ENCODE results near the gene USP17L17.
"Not testable (repeated sequence)": the region's sequence is repeated elsewhere in the genome, so short reads cannot be mapped to it uniquely, and the experiment has no call there.

Gene USP17L17, protein sequence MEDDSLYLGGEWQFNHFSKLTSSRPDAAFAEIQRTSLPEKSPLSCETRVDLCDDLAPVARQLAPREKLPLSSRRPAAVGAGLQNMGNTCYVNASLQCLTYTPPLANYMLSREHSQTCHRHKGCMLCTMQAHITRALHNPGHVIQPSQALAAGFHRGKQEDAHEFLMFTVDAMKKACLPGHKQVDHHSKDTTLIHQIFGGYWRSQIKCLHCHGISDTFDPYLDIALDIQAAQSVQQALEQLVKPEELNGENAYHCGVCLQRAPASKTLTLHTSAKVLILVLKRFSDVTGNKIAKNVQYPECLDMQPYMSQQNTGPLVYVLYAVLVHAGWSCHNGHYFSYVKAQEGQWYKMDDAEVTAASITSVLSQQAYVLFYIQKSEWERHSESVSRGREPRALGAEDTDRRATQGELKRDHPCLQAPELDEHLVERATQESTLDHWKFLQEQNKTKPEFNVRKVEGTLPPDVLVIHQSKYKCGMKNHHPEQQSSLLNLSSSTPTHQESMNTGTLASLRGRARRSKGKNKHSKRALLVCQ

DNA sequence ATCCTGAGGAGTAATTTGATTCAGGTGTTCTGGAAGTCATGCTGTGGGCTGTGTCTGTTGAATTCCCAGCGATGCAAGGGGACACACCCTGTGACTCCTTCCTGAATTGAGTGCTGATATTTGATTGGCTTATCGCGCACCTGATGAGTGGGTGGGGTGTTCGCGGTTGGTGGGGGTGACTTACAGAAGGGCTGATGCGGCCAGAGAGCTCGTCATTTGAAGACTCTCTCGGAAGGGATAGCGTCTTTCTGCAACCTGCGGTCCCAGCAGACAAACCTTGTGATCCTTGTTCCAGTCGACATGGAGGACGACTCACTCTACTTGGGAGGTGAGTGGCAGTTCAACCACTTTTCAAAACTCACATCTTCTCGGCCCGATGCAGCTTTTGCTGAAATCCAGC is at the start of gene USP17L17:
USP17L17 (plus strand) TSS at position 301 of the 400 bp plus-strand sequence; CDS start at position 301, 0 bp downstream.
- DNase-seq = not testable (repeated sequence)

DNA sequence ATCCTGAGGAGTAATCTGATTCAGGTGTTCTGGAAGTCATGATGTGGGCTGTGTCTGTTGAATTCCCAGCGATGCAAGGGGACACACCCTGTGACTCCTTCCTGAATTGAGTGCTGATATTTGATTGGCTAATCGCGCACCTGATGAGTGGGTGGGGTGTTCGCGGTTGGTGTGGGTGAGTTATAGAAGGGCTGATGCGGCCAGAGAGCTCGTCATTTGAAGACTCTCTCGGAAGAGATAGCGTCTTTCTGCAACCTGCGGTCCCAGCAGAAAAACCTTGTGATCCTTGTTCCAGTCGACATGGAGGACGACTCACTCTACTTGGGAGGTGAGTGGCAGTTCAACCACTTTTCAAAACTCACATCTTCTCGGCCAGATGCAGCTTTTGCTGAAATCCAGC is 33.3 kb upstream of the USP17L17 start, which contains the start of gene USP17L10:
USP17L10 (plus strand) TSS at position 301 of the 400 bp plus-strand sequence; CDS start at position 301, 0 bp downstream.
- DNase-seq = not testable (repeated sequence)

DNA sequence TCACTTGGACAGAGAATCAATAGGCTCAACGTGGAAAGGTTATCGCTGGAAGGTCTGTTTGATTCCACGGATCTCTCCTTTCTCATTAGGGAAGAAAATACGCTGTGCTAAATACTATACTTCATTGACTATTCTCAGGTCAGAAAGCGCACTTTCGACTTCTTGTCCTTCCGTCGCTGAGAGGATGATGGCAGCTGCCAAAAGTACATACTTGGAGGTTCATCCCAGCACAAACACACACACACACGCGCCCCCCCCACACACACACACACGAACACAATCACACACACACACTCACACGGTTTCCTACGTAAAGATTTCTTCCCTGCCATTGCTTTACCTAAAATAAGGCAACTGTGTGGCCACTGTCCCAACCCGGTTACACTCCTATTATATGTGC is 29.0 kb upstream of the USP17L17 start:
- DNase-seq = not testable (repeated sequence)

GRCh38 chr4:9215105-9215504 is 28.6 kb upstream of the USP17L17 start, which contains the start of gene USP17L11:
Gene USP17L11, plus strand, starts transcription at chr4:9215405. Its CDS starts 0 bp downstream, at chr4:9215405.
- DNase-seq = not testable (repeated sequence)

- not testable (repeated sequence) for DNase-seq
Observed at GRCh38 chr4:9219852-9220251, 23.8 kb upstream of the USP17L17 start, which contains the start of gene USP17L12. Gene USP17L12, plus strand, starts transcription at chr4:9220152. Its CDS starts 0 bp downstream, at chr4:9220152.

GRCh38 chr4:9224596-9224995 is 19.1 kb upstream of the USP17L17 start, which contains the start of gene USP17L13:
Gene USP17L13, plus strand, starts transcription at chr4:9224896. Its CDS starts 0 bp downstream, at chr4:9224896.
- DNase-seq = not testable (repeated sequence)

DNA sequence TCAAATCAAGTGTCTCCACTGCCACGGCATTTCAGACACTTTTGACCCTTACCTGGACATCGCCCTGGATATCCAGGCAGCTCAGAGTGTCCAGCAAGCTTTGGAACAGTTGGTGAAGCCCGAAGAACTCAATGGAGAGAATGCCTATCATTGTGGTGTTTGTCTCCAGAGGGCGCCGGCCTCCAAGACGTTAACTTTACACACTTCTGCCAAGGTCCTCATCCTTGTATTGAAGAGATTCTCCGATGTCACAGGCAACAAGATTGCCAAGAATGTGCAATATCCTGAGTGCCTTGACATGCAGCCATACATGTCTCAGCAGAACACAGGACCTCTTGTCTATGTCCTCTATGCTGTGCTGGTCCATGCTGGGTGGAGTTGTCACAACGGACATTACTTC is 13.4 kb upstream of the USP17L17 start:
- not testable (repeated sequence) for DNase-seq

GRCh38 chr4:9234085-9234484 is 9.6 kb upstream of the USP17L17 start, which contains the start of gene USP17L15:
Gene USP17L15, plus strand, starts transcription at chr4:9234385. Its CDS starts 0 bp downstream, at chr4:9234385.
- not testable (repeated sequence) for DNase-seq

- DNase-seq = not testable (repeated sequence)
Observed at GRCh38 chr4:9238461-9238860, 5.2 kb upstream of the USP17L17 start.

DNA sequence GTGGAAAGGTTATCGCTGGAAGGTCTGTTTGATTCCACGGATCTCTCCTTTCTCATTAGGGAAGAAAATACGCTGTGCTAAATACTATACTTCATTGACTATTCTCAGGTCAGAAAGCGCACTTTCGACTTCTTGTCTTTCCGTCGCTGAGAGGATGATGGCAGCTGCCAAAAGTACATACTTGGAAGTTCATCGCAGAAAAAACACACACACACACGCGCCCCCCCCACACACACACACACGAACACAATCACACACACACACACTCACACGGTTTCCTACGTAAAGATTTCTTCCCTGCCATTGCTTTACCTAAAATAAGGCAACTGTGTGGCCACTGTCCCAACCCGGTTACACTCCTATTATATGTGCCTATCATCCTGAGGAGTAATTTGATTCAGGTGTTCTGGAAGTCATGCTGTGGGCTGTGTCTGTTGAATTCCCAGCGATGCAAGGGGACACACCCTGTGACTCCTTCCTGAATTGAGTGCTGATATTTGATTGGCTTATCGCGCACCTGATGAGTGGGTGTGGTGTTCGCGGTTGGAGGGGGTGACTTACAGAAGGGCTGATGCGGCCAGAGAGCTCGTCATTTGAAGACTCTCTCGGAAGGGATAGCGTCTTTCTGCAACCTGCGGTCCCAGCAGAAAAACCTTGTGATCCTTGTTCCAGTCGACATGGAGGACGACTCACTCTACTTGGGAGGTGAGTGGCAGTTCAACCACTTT is 4.4 kb downstream of the USP17L17 start, which contains the start of gene USP17L18:
USP17L18 (plus strand) TSS at position 678 of the 728 bp plus-strand sequence; CDS start at position 678, 0 bp downstream.
- DNase-seq = not testable (repeated sequence)

GRCh38 chr4:9253078-9253477 is 9.4 kb downstream of the USP17L17 start, which contains the start of gene USP17L19:
Gene USP17L19, plus strand, starts transcription at chr4:9253378. Its CDS starts 0 bp downstream, at chr4:9253378.
- not testable (repeated sequence) for DNase-seq

DNA sequence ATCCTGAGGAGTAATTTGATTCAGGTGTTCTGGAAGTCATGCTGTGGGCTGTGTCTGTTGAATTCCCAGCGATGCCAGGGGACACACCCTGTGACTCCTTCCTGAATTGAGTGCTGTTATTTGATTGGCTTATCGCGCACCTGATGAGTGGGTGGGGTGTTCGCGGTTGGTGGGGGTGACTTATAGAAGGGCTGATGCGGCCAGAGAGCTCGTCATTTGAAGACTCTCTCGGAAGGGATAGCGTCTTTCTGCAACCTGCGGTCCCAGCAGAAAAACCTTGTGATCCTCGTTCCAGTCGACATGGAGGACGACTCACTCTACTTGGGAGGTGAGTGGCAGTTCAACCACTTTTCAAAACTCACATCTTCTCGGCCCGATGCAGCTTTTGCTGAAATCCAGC is 14.1 kb downstream of the USP17L17 start, which contains the start of gene USP17L20:
USP17L20 (plus strand) TSS at position 301 of the 400 bp plus-strand sequence; CDS start at position 301, 0 bp downstream.
- not testable (repeated sequence) for DNase-seq

DNA sequence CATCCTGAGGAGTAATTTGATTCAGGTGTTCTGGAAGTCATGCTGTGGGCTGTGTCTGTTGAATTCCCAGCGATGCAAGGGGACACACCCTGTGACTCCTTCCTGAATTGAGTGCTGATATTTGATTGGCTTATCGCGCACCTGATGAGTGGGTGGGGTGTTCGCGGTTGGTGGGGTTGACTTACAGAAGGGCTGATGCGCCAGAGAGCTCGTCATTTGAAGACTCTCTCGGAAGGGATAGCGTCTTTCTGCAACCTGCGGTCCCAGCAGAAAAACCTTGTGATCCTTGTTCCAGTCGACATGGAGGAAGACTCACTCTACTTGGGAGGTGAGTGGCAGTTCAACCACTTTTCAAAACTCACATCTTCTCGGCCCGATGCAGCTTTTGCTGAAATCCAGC is 18.9 kb downstream of the USP17L17 start, which contains the start of gene USP17L21:
USP17L21 (plus strand) TSS at position 301 of the 400 bp plus-strand sequence; CDS start at position 301, 0 bp downstream.
- DNase-seq = not testable (repeated sequence)

- DNase-seq = not testable (repeated sequence)
Observed at GRCh38 chr4:9267319-9267718, 23.6 kb downstream of the USP17L17 start, which contains the start of gene USP17L22. Gene USP17L22, plus strand, starts transcription at chr4:9267619. Its CDS starts 0 bp downstream, at chr4:9267619.

- not testable (repeated sequence) for DNase-seq
Observed at GRCh38 chr4:9271719-9272118, 28.0 kb downstream of the USP17L17 start.
